IPS-18a (cell line): ENCODE data around the gene DDIT4.

ENCODE experiments used
- H3K27ac ChIP-seq: one replicate; pipeline ENCODE4 v1.5.1; 2013; ENCODE audit warnings: low read length
- H3K27me3 ChIP-seq: one replicate; pipeline ENCODE4 v1.6.1; 2013; ENCODE audit warnings: mild to moderate bottlenecking, low read length; ENCODE audit not compliant: control insufficient read depth, insufficient read depth
- H3K36me3 ChIP-seq: one replicate; pipeline ENCODE4 v1.6.1; 2013; ENCODE audit warnings: low read depth, low read length; ENCODE audit not compliant: control insufficient read depth
- H3K4me1 ChIP-seq: one replicate; pipeline ENCODE4 v1.6.1; 2013; ENCODE audit warnings: low read depth, low read length; ENCODE audit not compliant: control insufficient read depth
- H3K4me3 ChIP-seq: one replicate; pipeline ENCODE4 v1.5.1; 2013; ENCODE audit warnings: low read length
- H3K9ac ChIP-seq: one replicate; pipeline ENCODE4 v1.6.1; 2013; ENCODE audit warnings: mild to moderate bottlenecking, low read length, moderate library complexity
- H3K9me3 ChIP-seq: one replicate; pipeline ENCODE4 v1.6.1; 2013; ENCODE audit warnings: low read depth, low read length; ENCODE audit not compliant: control insufficient read depth

The DDIT4 gene

GRCh38 chr10:72316748-72317435 is 43.2 kb downstream of the DDIT4 start:
- no peak overlapping the region for H3K27ac ChIP-seq
- H3K9ac ChIP-seq = no peak overlapping the region
- peaks cover 29% of the 10 kb centered on the region for H3K4me1 ChIP-seq

GRCh38 chr10:72318418-72319262 is 44.9 kb downstream of the DDIT4 start:
- Histone ChIP-seq H3K9me3 (no peaks in the 10 kb centered on the region), H3K9ac (peak overlapping the region; percentile 45), H3K27me3 (peaks cover 10% of the 10 kb centered on the region), H3K36me3 (no peaks in the 10 kb centered on the region), H3K4me1 (peaks cover 29% of the 10 kb centered on the region), H3K4me3 (peak overlapping the region; percentile 47), H3K27ac (no peak overlapping the region)

More at GRCh38 chr10:72316748-72317435, 43.2 kb downstream of the DDIT4 start:
- peaks cover 10% of the 10 kb centered on the region for H3K27me3 ChIP-seq
- no peak overlapping the region for H3K4me3 ChIP-seq
- H3K9me3 ChIP-seq = no peaks in the 10 kb centered on the region
- no peaks in the 10 kb centered on the region for H3K36me3 ChIP-seq

- H3K27me3 ChIP-seq = peaks cover 10% of the 10 kb centered on the region
- H3K27ac ChIP-seq = no peak overlapping the region
- peak overlapping the region; percentile 45 for H3K9ac ChIP-seq
- peak overlapping the region; percentile 47 for H3K4me3 ChIP-seq
- peaks cover 29% of the 10 kb centered on the region for H3K4me1 ChIP-seq
- H3K36me3 ChIP-seq = no peaks in the 10 kb centered on the region
- no peaks in the 10 kb centered on the region for H3K9me3 ChIP-seq
These were observed 45.9 kb downstream of the DDIT4 start for GRCh38 chr10:72319416-72320254.

- Histone ChIP-seq H3K9me3 (no peaks in the 10 kb centered on the region), H3K4me3 (no peak overlapping the region), H3K4me1 (peaks cover 30% of the 10 kb centered on the region), H3K27ac (peak overlapping the region; percentile 79), H3K36me3 (no peaks in the 10 kb centered on the region), H3K27me3 (peaks cover 10% of the 10 kb centered on the region), H3K9ac (peak overlapping the region; percentile 61)
These were observed 47.0 kb downstream of the DDIT4 start for GRCh38 chr10:72320676-72321247.

GRCh38 chr10:72321248-72322029 is 47.7 kb downstream of the DDIT4 start:
- Histone ChIP-seq H3K27ac (no peak overlapping the region), H3K4me3 (no peak overlapping the region), H3K4me1 (peaks cover 30% of the 10 kb centered on the region)

GRCh38 chr10:72322030-72322279 is 48.2 kb downstream of the DDIT4 start:
- H3K4me1 ChIP-seq = peaks cover 30% of the 10 kb centered on the region
- no peaks in the 10 kb centered on the region for H3K9me3 ChIP-seq
- H3K27me3 ChIP-seq = peaks cover 10% of the 10 kb centered on the region
- H3K9ac ChIP-seq = no peak overlapping the region
- no peak overlapping the region for H3K4me3 ChIP-seq
- H3K27ac ChIP-seq = no peak overlapping the region
- no peaks in the 10 kb centered on the region for H3K36me3 ChIP-seq

More at GRCh38 chr10:72321248-72322029, 47.7 kb downstream of the DDIT4 start:
- Histone ChIP-seq H3K36me3 (no peaks in the 10 kb centered on the region), H3K27me3 (peaks cover 10% of the 10 kb centered on the region), H3K9me3 (no peaks in the 10 kb centered on the region), H3K9ac (peak overlapping the region; percentile 61)

GRCh38 chr10:72322280-72323058 is 48.7 kb downstream of the DDIT4 start:
- H3K4me1 ChIP-seq = peaks cover 30% of the 10 kb centered on the region
- no peak overlapping the region for H3K27ac ChIP-seq
- no peak overlapping the region for H3K9ac ChIP-seq
- peaks cover 10% of the 10 kb centered on the region for H3K27me3 ChIP-seq
- no peak overlapping the region for H3K4me3 ChIP-seq
- no peaks in the 10 kb centered on the region for H3K9me3 ChIP-seq
- no peaks in the 10 kb centered on the region for H3K36me3 ChIP-seq

- peaks cover 30% of the 10 kb centered on the region for H3K4me1 ChIP-seq
These were observed 49.5 kb downstream of the DDIT4 start for GRCh38 chr10:72323108-72323749.

GRCh38 chr10:72323771-72324191 is 50.1 kb downstream of the DDIT4 start:
- H3K9ac ChIP-seq = no peak overlapping the region
- no peak overlapping the region for H3K4me3 ChIP-seq
- H3K27me3 ChIP-seq = peaks cover 4% of the 10 kb centered on the region
- peaks cover 29% of the 10 kb centered on the region for H3K4me1 ChIP-seq
- no peak overlapping the region for H3K27ac ChIP-seq
- no peaks in the 10 kb centered on the region for H3K36me3 ChIP-seq
- H3K9me3 ChIP-seq = no peaks in the 10 kb centered on the region

More at GRCh38 chr10:72323108-72323749, 49.5 kb downstream of the DDIT4 start:
- H3K4me3 ChIP-seq = no peak overlapping the region
- peaks cover 10% of the 10 kb centered on the region for H3K27me3 ChIP-seq
- H3K27ac ChIP-seq = no peak overlapping the region
- H3K9ac ChIP-seq = no peak overlapping the region
- no peaks in the 10 kb centered on the region for H3K9me3 ChIP-seq
- no peaks in the 10 kb centered on the region for H3K36me3 ChIP-seq
